Spleen (tissue), 7 donors: Measurements from ENCODE around the gene SULT2B1.

Experiments
- CTCF ChIP-seq, 11 experiments: fragments of 200-600 bp in 7 of 11; fragments of 450-650 bp in 4 of 11; sonication (generic) in 4 of 11; IDR thresholded peaks in 8 of 11; conservative IDR thresholded peaks in 3 of 11; 1 replicate in 7 of 11; 2 replicates in 4 of 11; pipeline versions ENCODE4 v1.4.0 to v1.8.0; 2016 to 2021; ENCODE audit warnings: antibody characterized with exemption in 11 of 11, inconsistent platforms in 4 of 11, mild to moderate bottlenecking in 1 of 11
- POLR2A ChIP-seq, 3 donors: fragments of 450-650 bp; IDR thresholded peaks; one replicate each; pipeline ENCODE4 v1.5.1; 2017; ENCODE audit warnings: antibody characterized with exemption in 3 of 3, mild to moderate bottlenecking in 1 of 3
- donor health status: DM: no; HTN: no; CAD: no; lungs with moderate emphysema.
- donor health status: DM: no; HTN: no; CAD: no.
- donor health status: DM: no; HTN: no; CAD: no.

GRCh38 chr19:48516536-48516935 is 35.4 kb upstream of the SULT2B1 start:
- TF ChIP-seq POLR2A (IDR thresholded peaks at IDR 0.05) (no peak), CTCF (IDR thresholded peaks at IDR 0.05 in 8 of 11, conservative IDR thresholded peaks at IDR 0.05 in 3 of 11) (no peak)
